ENCODE data around the gene SASH1. TPM values are rescaled to one million over a fixed set of nuclear protein-coding genes. Genes with fewer than 3 reads are reported as not detected.

The SASH1 gene
- total and polyA plus RNA-seq, 2 donors (not counting 3 experiments of a cell fraction or from before 2014, with no cell fraction given), result 18.5 to 103 TPM

DNA sequence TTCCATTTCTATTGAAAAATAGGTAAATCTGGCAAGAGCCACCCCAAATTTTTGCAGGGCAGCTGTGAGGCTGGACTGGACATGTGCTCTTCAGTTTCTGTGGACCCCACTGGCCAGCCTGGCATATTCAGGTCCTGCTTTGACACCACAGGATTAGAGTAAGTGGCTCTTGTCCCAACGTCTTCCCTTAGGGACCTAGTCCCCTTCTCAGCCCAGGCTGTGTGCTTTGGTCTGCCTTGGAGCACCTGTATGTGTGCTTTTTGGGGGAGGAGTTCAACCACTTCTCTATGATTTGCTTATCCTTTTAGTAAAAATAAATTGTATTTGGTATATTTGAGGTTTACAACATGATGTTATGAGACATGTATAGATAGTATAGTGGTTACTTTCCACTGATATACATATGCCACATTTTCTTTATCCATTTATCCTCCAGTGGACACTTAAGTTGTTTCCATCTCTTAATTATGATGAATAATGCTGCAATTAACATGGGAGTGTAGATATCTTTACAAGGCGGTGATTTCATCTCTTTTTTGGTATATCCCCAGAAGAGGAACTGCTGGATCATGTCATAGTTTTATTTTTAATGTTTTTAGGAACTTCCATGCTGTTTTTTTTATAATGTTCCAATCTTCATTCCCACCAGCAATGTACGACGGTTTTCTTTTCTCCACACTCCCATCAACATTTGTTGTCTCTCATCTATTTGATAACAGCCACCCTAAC lies 236.4 kb downstream of the SASH1 start:
- H3K9me3 ChIP-seq (replicated peaks; ENCODE audit: control insufficient read depth, insufficient read depth, low read length), result no peaks in the 10 kb centered on the region
- DNase-seq (ENCODE audit: low read depth, low spot score) (no peak), FAIRE-seq (no peak)
- intact Hi-C loops (cut with micrococcal nuclease), result loop anchor here (1.0 to 5.0 kb wide), 6 partner anchors 16 to 448 kb away; partner anchors contain the start of gene UST
- dilution Hi-C loops (cut with MboI; ENCODE audit: extremely low pct_ligation_motif_present, low sequenced_read_pairs), result no loop called here
- no peak overlapping the region for H2AFZ ChIP-seq (ENCODE audit: low read depth, low read length)
- POLR2A ChIA-PET, result no interaction called here
- no peaks in the 10 kb centered on the region for H3K9me1 ChIP-seq (replicated peaks; ENCODE audit: control insufficient read depth, extremely low read depth, insufficient read depth, low read length)
- H3K4me1 ChIP-seq (ENCODE audit: control insufficient read depth, extremely low read depth, insufficient read depth, low read length), result no peaks in the 10 kb centered on the region
- H3K4me2 ChIP-seq (ENCODE audit: insufficient read depth, low read length), result no peak overlapping the region
- no peak overlapping the region for H3K27ac ChIP-seq (ENCODE audit: insufficient read depth, low read depth, low read length)
- H3K79me2 ChIP-seq (ENCODE audit: control insufficient read depth, insufficient read depth, low read length), result no peaks in the 10 kb centered on the region
- no peak overlapping the region for H3K9ac ChIP-seq (replicated peaks; ENCODE audit: extremely low read depth, insufficient read depth, low read length)
- no peak for TF ChIP-seq POLR2AphosphoS5 (IDR thresholded peaks at IDR 0.05; ENCODE audit: insufficient read depth, low read depth, low read length)
- TF ChIP-seq, protein P1, sequence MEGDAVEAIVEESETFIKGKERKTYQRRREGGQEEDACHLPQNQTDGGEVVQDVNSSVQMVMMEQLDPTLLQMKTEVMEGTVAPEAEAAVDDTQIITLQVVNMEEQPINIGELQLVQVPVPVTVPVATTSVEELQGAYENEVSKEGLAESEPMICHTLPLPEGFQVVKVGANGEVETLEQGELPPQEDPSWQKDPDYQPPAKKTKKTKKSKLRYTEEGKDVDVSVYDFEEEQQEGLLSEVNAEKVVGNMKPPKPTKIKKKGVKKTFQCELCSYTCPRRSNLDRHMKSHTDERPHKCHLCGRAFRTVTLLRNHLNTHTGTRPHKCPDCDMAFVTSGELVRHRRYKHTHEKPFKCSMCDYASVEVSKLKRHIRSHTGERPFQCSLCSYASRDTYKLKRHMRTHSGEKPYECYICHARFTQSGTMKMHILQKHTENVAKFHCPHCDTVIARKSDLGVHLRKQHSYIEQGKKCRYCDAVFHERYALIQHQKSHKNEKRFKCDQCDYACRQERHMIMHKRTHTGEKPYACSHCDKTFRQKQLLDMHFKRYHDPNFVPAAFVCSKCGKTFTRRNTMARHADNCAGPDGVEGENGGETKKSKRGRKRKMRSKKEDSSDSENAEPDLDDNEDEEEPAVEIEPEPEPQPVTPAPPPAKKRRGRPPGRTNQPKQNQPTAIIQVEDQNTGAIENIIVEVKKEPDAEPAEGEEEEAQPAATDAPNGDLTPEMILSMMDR (IDR thresholded peaks at IDR 0.05; ENCODE audit: extremely low read depth in 1 of 2, insufficient read depth in 1 of 2, low read depth in 1 of 2, low read length in 2 of 2), result no peak
- no peak for TF ChIP-seq GATA2 (IDR thresholded peaks at IDR 0.05; ENCODE audit: insufficient read depth, insufficient read length, low read depth, low read length)
- no peak for TF ChIP-seq EZH2 (IDR thresholded peaks at IDR 0.05; ENCODE audit: borderline replicate concordance, low read depth, low read length, severe bottlenecking)
- TF ChIP-seq MAX (IDR thresholded peaks at IDR 0.05; ENCODE audit: insufficient read depth, insufficient read length), result no peak
- TF ChIP-seq FOS (IDR thresholded peaks at IDR 0.05; ENCODE audit: borderline replicate concordance, insufficient read depth, low read length), result no peak
- H4K20me1 ChIP-seq (replicated peaks; ENCODE audit: control insufficient read depth, extremely low read depth, insufficient read depth, low read length), result no peaks in the 10 kb centered on the region
- H3K36me3 ChIP-seq (ENCODE audit: control insufficient read depth in 2 of 2, extremely low read depth in 1 of 2, insufficient read depth in 2 of 2, low read length in 2 of 2), result no peaks in the 10 kb centered on the region
- no peak overlapping the region for H3K4me3 ChIP-seq (replicated peaks in 1 of 3; ENCODE audit: insufficient read depth in 1 of 3, low read depth in 1 of 3, low read length in 3 of 3)
- CTCF ChIA-PET, result interaction anchor here (1.0 to 2.9 kb wide), 16 partner anchors 9 to 869 kb away, joined by 3 to 73 read pairs (median 5); no protein-coding TSS in a partner anchor
- H3K27me3 ChIP-seq (ENCODE audit: control insufficient read depth in 2 of 2, insufficient read depth in 2 of 2, low read length in 2 of 2), result no peaks in the 10 kb centered on the region
- no TSS peak for BruUV-seq (replicated peaks)

All from endothelial cell of umbilical vein (primary cell).